Stimulated activated naive CD8-positive, alpha-beta T cell treated with anti-CD3 and anti-CD28 coated beads, Interleukin-15, amount 100 ng/mL, for 72 hours (primary cell): ENCODE data around the gene DYDC1.
"Not testable (repeated sequence)": the region's sequence is repeated elsewhere in the genome, so short reads cannot be mapped to it uniquely, and the experiment has no call there.

Experiments used
- ATAC-seq: fragments of 150-1000 bp; cut with Tn5 transposase; 2 replicates; pipeline ENCODE4 v1.10.0; 2021; ENCODE audit warnings: mild to moderate bottlenecking, moderate library complexity
- DNase-seq, 2 donors: peaks; one replicate each; pipeline ENCODE4 v3.0.0; 2021 to 2022
- H3K27ac Mint-ChIP-seq, 2 donors: one replicate each; pipeline ENCODE4 v1.8.0; 2022; ENCODE audit warnings: mild to moderate bottlenecking in 2 of 2, mixed read lengths in 2 of 2, moderate library complexity in 2 of 2
- H3K27me3 Mint-ChIP-seq: one replicate; pipeline ENCODE4 v1.8.0; 2022; ENCODE audit warnings: mixed read lengths
- H3K4me1 Mint-ChIP-seq: one replicate; pipeline ENCODE4 v1.8.0; 2022; ENCODE audit warnings: mild to moderate bottlenecking, mixed read lengths
- H3K4me3 Mint-ChIP-seq, 2 donors: one replicate each; pipeline ENCODE4 v1.8.0; 2022; ENCODE audit warnings: mild to moderate bottlenecking in 2 of 2, mixed read lengths in 2 of 2, moderate library complexity in 1 of 2
- H3K9me3 Mint-ChIP-seq, 2 donors: one replicate each; pipeline ENCODE4 v1.8.0; 2022; ENCODE audit warnings: mixed read lengths in 2 of 2

The DYDC1 gene

DNA sequence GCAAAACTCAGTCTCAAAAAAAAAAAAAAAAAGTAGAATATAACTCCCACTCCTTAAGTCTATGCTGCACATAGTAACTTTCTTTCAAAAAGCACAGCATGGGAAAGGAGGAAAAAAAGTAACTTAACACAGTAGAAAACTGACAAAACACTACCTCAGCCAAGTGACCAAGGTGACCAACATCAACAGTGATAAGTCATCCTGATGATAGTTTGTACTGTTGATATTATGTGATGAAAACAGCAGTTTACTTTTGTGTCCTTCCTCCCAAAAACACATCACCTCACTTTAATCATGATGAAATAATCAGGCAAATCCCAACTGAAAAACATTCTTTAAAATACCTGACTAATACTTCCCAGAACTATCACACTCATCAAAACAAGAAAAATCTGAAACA is 37.8 kb downstream of the DYDC1 start:
- no peaks in the 10 kb centered on the region for H3K4me1 Mint-ChIP-seq
- no peaks in the 10 kb centered on the region for H3K9me3 Mint-ChIP-seq

DNA sequence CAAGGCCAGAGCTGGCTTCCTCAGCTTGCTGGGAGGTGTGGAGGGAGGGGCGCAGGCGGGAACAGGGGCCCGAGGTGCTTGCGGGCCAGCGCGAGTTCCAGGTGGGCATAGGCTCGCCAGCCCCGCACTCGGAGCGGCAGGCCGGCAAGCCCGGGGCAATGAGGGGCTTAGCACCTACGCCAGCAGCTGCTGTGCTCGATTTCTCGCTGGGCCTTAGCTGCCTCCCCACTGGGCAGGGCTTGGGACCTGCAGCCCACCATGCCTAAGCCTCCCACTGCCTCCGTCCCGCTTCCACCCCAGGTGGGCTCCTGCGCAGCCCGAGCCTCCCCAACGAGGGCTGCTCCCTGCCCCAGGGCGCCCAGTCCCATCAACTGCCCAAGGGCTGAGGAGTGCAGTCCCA is 41.2 kb downstream of the DYDC1 start:
- ATAC-seq (no peak), DNase-seq (no peak)
- Mint-ChIP-seq H3K27ac (no peak overlapping the region), H3K9me3 (no peaks in the 10 kb centered on the region), H3K4me1 (no peaks in the 10 kb centered on the region), H3K27me3 (no peaks in the 10 kb centered on the region), H3K4me3 (no peak overlapping the region)

More for the DNA sequence above, 37.8 kb downstream of the DYDC1 start:
- Mint-ChIP-seq H3K4me3 (no peak overlapping the region), H3K27me3 (no peaks in the 10 kb centered on the region), H3K27ac (peak overlapping the region in 1 of 2 donors; percentile 9)
- ATAC-seq, result no peak
- no peak for DNase-seq

DNA sequence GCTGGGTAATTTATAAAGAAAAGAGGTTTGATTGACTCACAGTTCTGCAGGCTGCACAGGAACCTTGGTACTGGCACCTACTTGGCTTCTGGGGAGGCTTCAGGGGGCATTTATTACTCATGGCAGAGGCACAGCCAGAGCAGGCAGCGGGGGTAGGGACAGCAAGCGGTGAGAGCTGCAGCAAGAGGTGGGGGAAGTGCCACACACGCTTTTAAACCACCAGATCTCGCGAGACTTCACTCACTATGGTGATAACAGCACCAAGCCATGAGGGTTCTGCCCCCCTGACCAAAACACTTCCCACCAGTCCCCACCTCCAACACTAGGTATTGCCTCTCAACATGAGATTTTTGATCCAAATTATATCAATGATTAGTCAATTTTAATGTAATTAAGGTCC is 43.0 kb downstream of the DYDC1 start:
- no peaks in the 10 kb centered on the region for H3K9me3 Mint-ChIP-seq
- H3K4me3 Mint-ChIP-seq, result no peak overlapping the region
- no peaks in the 10 kb centered on the region for H3K27me3 Mint-ChIP-seq
- DNase-seq (no peak), ATAC-seq (no peak)
- no peak overlapping the region for H3K27ac Mint-ChIP-seq
- no peaks in the 10 kb centered on the region for H3K4me1 Mint-ChIP-seq

DNA sequence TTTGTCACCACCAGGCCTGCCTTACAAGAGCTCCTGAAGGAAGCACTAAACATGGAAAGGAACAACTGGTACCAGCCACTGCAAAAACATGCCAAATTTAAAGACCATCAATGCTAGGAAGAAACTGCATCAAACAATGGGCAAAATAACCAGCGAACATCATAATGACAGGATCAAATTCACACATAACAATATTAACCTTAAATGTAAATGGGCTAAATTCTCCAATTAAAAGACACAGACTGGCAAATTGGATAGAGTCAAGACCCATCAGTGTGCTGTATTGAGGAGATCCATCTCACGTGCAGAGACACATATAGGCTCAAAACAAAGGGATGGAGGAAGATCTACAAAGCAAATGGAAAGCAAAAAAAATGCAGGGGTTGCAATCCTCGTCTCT is 50.6 kb downstream of the DYDC1 start:
- H3K4me1 Mint-ChIP-seq, DNase-seq, ATAC-seq, H3K4me3 Mint-ChIP-seq, H3K27ac Mint-ChIP-seq: not testable (repeated sequence)
- peaks cover 17 to 43% of the 10 kb centered on the region in 2 donors for H3K9me3 Mint-ChIP-seq
- H3K27me3 Mint-ChIP-seq, result peaks cover 15% of the 10 kb centered on the region

DNA sequence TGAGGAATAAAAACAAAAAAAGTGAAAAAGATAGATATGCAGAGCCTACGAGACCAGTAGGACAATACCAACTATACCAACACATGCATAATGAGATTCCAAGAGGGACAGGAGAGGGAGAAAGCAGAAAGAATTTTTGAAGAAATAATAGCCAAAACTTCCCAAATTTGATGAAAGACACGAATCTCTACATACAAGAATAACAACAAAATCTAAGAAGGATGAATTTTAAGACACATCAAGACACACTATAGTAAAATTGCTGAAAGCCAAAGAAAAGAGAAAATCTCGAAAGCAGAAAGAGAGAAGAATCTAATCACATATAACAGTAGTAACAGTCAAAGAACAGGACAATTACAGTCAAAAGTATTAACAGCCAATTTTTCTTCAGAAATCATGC is 59.6 kb downstream of the DYDC1 start:
- H3K9me3 Mint-ChIP-seq, result peaks cover 20 to 38% of the 10 kb centered on the region in 2 donors
- no peak overlapping the region for H3K27ac Mint-ChIP-seq
- H3K4me3 Mint-ChIP-seq, result no peak overlapping the region
- no peaks in the 10 kb centered on the region for H3K27me3 Mint-ChIP-seq
- ATAC-seq (no peak), DNase-seq (no peak)
- no peaks in the 10 kb centered on the region for H3K4me1 Mint-ChIP-seq

DNA sequence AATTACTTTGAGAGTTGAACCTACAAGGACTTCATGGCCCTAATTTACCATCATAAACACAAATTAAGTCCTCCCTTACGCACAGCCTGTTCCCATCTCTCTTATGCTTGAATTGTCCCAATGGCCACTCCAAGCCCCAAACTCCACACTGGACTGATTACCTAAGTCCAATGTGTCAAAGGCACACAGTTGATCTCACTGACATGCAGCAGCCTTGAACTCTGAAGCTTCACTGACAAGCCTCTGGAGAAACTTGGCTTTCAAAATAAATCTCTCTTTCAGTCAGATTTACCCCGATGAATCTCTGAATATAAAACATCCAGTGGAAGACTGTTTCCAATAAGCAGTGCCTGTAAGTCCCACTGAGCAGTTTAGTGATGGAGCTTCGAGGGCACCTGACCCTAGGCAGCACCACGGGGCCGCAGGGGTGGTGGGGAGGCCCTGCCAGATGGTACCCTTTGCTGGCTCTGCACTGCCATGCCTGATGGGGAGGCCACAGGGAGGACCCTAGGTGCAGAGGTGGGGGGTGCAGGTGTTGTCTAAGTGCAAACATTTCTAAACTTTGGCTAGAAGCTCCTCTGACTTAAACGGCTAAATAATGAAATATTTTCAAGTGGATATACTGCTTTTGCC is 63.8 kb downstream of the DYDC1 start:
- Mint-ChIP-seq H3K4me1 (no peaks in the 10 kb centered on the region), H3K4me3 (no peak overlapping the region), H3K27ac (no peak overlapping the region), H3K9me3 (peaks cover 7 to 21% of the 10 kb centered on the region in 2 donors), H3K27me3 (peaks cover 14% of the 10 kb centered on the region)
- no peak for DNase-seq
- ATAC-seq, result no peak

DNA sequence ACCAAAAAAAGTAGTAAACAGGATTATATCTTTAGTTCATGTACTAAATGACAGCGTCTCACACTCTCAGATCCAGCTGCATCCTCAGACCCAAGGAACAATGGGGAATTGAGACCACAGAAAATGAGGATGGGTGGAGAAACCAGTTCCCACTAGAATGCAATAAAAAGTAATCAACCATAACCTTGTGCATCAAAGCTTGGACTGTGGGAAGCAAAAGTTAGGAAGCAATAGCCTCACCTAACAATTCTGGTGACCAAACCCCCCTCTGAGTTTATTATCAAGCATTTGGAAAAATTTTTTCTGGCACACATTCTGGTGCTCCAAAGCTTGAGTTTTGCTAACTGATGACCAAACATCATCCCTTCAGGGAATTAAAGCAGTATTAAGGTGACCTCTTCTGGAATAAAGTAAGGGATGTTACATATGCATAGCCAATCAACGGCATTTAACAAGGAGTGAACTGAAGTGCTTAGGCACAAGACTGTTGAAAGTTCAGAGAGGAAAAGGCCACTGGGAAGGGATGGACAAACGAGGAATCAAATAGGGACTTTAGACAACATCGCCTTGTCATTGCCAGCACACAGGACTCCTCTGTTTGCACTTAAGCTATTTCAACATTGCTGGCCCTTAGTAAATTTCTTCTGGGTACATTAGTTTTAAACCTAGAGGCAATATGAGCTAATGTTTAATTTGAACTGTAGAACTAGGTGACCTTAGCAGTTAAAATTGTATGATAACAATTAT is 65.9 kb downstream of the DYDC1 start:
- H3K27ac Mint-ChIP-seq, result no peak overlapping the region
- H3K4me3 Mint-ChIP-seq, result no peak overlapping the region
- ATAC-seq, result no peak
- H3K9me3 Mint-ChIP-seq, result peaks cover 0 to 8% of the 10 kb centered on the region in 2 donors
- H3K4me1 Mint-ChIP-seq, result no peaks in the 10 kb centered on the region
- no peak for DNase-seq
- peaks cover 14% of the 10 kb centered on the region for H3K27me3 Mint-ChIP-seq

DNA sequence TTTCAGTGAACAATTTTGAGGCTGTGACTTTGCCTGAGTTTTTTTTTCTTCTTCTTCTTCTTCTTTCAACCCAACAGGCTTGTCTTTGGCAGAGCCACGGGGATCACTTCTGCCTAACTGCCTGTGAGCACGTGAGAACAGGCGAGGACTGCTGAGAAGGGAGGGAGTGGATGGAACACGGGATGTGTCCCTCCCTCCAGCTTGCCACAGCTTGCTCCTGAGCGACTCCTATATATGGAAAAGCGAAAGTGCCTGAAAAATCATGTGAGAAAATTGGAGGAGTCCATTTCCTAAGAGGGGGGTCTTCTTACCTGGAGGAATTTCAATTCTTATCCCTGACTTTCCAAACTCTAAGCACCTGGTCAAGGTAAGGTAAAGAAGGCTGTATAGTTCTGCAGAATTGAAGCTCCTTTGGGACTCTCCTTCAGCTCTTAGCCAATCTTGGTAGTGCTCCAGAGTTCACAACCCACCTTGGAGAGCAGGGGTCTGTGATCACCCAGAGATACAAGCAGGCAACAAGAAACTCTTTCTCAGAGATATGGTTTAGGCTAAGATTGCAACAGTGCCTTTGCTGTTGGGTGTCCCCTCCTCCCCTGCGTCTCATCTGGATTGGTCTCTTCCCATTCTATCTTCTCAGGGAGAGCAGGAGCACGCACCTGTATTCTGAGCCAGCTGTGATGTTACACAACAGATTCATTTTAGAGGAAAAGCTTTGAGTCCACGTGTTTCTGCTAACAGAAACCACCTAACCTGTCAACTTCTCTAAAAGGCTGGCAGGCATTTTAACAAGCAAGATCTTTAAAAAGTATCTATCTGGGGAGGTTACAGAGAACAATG is 66.9 kb downstream of the DYDC1 start, which contains the start of gene MAT1A:
MAT1A (minus strand) TSS at position 208 of the 837 bp plus-strand sequence. CDS start 235 bp downstream, outside the sequence.
- Mint-ChIP-seq H3K4me3 (no peak within 1 kb of the TSS), H3K4me1 (no peaks in the 10 kb centered on the region), H3K9me3 (no peaks in the 10 kb centered on the region), H3K27ac (no peak within 1 kb of the TSS), H3K27me3 (peaks cover 14% of the 10 kb centered on the region)
- DNase-seq, result no peak
- ATAC-seq, result no peak

DNA sequence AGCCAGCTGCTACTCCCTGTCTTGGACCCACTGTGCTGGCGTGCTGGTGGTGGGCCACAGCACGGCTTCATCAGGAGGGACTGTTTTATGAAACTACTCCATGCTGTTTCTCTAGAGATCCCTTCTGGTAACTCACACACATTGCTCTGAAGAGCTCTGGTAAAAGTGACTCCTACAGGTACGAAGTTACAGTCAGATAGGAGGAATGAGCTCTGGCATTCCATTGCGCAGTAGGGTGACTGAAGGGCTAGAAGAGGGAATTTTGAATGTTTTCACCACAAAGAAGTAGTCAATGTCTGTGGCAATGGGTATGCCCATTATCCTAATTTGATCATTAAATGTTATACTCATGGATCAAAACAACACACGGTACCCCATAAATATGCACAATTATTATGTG is 67.7 kb downstream of the DYDC1 start:
- Mint-ChIP-seq H3K9me3 (no peaks in the 10 kb centered on the region), H3K27me3 (peaks cover 14% of the 10 kb centered on the region), H3K4me1 (no peaks in the 10 kb centered on the region), H3K4me3 (no peak overlapping the region), H3K27ac (no peak overlapping the region)
- ATAC-seq (no peak), DNase-seq (no peak)
